Measurements from ENCODE around the gene F2RL3. TPM values are rescaled to one million over a fixed set of nuclear protein-coding genes. Genes with fewer than 3 reads are reported as not detected.

The F2RL3 gene
- total RNA-seq, 2 donors from 2014 or later, result 4.9 to 5.4 TPM

DNA sequence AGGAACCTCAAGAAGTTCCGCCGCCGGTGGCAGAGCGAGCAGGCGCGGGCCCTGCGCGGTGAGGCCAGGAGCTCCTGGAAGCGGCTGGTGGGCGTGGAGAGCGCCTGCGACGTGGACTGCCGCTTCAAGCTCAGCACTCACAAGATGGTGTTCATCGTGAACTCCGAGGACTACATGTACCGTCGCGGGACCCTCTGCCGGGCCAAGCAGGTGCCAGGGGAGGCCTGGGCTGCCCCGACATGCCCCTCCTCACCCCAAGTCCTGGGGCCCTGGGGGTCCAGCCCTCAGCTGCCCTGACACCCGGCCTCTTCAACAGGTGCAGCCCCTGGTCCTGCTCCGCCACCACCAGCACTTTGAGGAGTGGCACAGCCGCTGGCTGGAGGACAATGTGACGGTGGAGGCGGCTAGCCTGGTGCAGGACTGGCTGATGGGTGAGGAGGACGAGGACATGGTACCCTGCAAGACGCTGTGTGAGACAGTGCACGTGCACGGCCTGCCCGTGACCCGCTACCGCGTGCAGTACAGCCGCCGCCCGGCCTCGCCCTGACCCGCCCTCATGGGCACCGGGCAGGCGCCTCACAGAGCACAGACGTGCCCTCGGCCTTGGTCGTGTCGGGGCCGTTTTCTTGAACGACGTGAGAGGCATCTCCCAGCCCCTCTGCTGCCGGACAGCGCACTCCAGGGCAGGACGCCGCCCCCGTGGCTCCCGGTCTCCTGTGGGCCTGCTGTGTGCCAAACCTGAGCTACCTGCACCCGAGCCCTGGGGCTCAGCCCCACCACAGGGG is 10.4 kb upstream of the F2RL3 start:
- no peaks in the 10 kb centered on the region for H3K4me1 ChIP-seq (ENCODE audit: control insufficient read depth in 1 of 2, low read depth in 2 of 2)
- TF ChIP-seq, protein P1, sequence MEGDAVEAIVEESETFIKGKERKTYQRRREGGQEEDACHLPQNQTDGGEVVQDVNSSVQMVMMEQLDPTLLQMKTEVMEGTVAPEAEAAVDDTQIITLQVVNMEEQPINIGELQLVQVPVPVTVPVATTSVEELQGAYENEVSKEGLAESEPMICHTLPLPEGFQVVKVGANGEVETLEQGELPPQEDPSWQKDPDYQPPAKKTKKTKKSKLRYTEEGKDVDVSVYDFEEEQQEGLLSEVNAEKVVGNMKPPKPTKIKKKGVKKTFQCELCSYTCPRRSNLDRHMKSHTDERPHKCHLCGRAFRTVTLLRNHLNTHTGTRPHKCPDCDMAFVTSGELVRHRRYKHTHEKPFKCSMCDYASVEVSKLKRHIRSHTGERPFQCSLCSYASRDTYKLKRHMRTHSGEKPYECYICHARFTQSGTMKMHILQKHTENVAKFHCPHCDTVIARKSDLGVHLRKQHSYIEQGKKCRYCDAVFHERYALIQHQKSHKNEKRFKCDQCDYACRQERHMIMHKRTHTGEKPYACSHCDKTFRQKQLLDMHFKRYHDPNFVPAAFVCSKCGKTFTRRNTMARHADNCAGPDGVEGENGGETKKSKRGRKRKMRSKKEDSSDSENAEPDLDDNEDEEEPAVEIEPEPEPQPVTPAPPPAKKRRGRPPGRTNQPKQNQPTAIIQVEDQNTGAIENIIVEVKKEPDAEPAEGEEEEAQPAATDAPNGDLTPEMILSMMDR (IDR thresholded peaks at IDR 0.05), result no peak
- H3K27ac ChIP-seq, result no peak overlapping the region
- no peak overlapping the region for H3K4me3 ChIP-seq
- H3K9me3 ChIP-seq, result peaks cover 9% of the 10 kb centered on the region
- H3K27me3 ChIP-seq (replicated peaks; ENCODE audit: insufficient read depth), result no peaks in the 10 kb centered on the region
- ATAC-seq (ENCODE audit: insufficient number of reproducible peaks, low FRiP score, low read depth) (no peak), DNase-seq (ENCODE audit: low spot score) (no peak)
- peaks cover 38% of the 10 kb centered on the region for H3K36me3 ChIP-seq

DNA sequence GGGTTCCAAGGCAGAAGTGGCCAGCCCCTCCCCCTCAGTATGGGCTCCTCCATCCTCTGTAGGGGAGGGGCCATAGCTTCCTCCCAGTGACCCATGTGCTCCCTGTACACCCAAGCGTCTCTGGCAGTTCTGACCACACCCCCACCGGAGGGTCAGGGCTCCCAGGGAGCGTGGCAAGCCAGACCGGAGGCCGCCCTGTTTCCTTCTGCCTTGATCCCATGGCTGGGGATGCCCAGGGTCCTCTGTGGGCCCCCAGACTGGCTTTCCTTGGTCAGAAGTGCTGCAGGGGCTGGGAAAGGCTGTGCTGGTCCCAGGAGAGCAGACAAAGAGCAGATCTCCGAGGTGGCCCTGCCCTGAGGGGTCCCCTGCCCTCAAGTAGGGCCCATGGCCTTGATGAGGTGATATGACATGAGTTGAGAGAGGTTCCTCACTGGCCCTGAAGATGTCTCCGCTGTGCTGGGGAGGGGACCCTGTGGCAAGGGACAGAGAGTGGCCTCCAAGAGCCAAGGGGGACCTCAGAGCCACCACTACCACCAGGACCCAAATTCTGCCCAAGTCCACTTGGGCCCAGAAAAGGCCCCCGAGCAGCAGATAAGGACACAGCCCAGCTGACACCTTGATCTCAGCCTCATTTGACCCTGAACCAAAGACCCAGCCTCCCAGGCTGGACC is 7.8 kb upstream of the F2RL3 start:
- DNase-seq (ENCODE audit: low spot score) (no peak), ATAC-seq (ENCODE audit: insufficient number of reproducible peaks, low FRiP score, low read depth) (no peak)
- peaks cover 37% of the 10 kb centered on the region for H3K36me3 ChIP-seq
- TF ChIP-seq, protein P1 (IDR thresholded peaks at IDR 0.05), result no peak
- no peak overlapping the region for H3K4me3 ChIP-seq
- no peaks in the 10 kb centered on the region for H3K27me3 ChIP-seq (replicated peaks; ENCODE audit: insufficient read depth)
- peaks cover 9% of the 10 kb centered on the region for H3K9me3 ChIP-seq
- H3K27ac ChIP-seq, result no peak overlapping the region
- no peaks in the 10 kb centered on the region for H3K4me1 ChIP-seq (ENCODE audit: control insufficient read depth in 1 of 2, low read depth in 2 of 2)

DNA sequence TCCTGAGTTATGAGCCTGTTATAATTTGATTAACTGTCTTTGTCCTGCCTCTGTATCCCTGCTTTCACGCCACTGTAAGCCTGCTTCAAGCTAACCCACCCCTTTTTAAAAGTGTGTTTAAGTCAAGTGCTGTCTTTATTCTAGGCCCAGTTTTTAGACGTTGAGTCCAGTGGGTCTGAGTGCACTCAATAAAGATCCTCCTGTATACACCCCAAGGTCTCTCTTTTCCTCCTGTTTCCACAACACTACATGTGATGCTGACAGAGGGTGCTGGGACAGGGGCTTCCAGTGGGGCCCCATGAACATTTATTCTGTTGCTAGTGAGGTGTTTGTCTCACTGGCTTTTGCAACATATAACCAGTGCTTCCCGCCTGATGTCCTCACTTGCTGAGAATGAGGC is 6.7 kb upstream of the F2RL3 start:
- peaks cover 26% of the 10 kb centered on the region for H3K36me3 ChIP-seq
- no peaks in the 10 kb centered on the region for H3K27me3 ChIP-seq (replicated peaks; ENCODE audit: insufficient read depth)
- H3K4me1 ChIP-seq (ENCODE audit: control insufficient read depth in 1 of 2, low read depth in 2 of 2), result no peaks in the 10 kb centered on the region
- H3K9me3 ChIP-seq, result peaks cover 9% of the 10 kb centered on the region
- H3K4me3 ChIP-seq, result no peak overlapping the region
- ATAC-seq (ENCODE audit: insufficient number of reproducible peaks, low FRiP score, low read depth) (no peak), DNase-seq (ENCODE audit: low spot score) (no peak)
- no peak overlapping the region for H3K27ac ChIP-seq
- TF ChIP-seq, protein P1 (IDR thresholded peaks at IDR 0.05), result no peak

DNA sequence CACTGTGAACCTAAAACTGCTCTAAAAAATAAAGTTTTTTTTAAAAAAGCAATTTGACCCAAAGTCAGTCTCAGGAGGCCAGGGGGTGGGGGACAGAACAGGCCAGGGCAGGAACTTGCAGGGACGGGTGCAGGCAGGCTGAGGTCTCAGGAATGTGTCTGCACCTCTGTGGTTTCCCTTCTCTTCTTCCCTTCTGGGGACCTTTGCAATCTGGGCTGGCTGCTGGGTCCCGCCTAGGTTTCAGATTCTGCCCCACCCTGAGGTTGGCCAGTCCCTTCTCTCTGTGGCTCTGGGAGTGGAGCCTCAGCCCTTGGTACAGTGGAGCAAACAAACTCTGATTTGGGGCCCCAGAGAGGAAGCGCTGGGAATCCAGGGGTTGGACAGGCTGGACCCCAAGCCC is 5.3 kb upstream of the F2RL3 start:
- Histone ChIP-seq H3K9me3 (peaks cover 9% of the 10 kb centered on the region), H3K27me3 (replicated peaks; ENCODE audit: insufficient read depth) (no peaks in the 10 kb centered on the region), H3K4me3 (no peak overlapping the region), H3K36me3 (peaks cover 13% of the 10 kb centered on the region), H3K27ac (no peak overlapping the region), H3K4me1 (ENCODE audit: control insufficient read depth in 1 of 2, low read depth in 2 of 2) (peaks cover 0 to 2% of the 10 kb centered on the region in 2 donors)
- TF ChIP-seq, protein P1 (IDR thresholded peaks at IDR 0.05), result no peak
- ATAC-seq (ENCODE audit: insufficient number of reproducible peaks, low FRiP score, low read depth) (no peak), DNase-seq (ENCODE audit: low spot score) (no peak)

DNA sequence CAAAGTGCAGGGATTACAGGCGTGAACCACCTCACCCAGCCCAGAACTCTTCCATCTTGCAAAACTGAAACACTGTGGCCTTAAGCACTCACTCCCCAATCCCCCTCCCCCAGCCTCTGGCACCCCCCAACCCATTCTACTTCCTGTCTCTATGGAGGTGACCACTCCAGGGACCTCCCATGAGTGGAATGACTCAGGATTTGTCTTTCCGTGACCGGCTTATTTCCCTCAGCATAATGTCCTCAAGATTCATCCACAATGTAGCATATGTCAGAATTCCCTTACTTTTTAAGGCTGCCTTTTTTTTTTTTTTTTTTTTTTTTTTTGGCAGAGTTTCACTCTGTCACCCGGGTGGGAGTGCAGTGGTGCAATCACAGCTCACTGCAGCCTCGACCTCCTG is 3.6 kb upstream of the F2RL3 start:
- DNase-seq (ENCODE audit: low spot score) (no peak), ATAC-seq (ENCODE audit: insufficient number of reproducible peaks, low FRiP score, low read depth) (no peak)
- Histone ChIP-seq H3K4me1 (ENCODE audit: control insufficient read depth in 1 of 2, low read depth in 2 of 2) (peaks cover 0 to 12% of the 10 kb centered on the region in 2 donors), H3K9me3 (peaks cover 9% of the 10 kb centered on the region), H3K4me3 (no peak overlapping the region), H3K27me3 (replicated peaks; ENCODE audit: insufficient read depth) (no peaks in the 10 kb centered on the region), H3K27ac (no peak overlapping the region), H3K36me3 (no peaks in the 10 kb centered on the region)
- TF ChIP-seq, protein P1 (IDR thresholded peaks at IDR 0.05), result no peak
